ENCODE data around the gene WDR27. TPM values are rescaled to one million over a fixed set of nuclear protein-coding genes. Genes with fewer than 3 reads are reported as not detected.
"Not testable (repeated sequence)": the region's sequence is repeated elsewhere in the genome, so short reads cannot be mapped to it uniquely, and the experiment has no call there.

WDR27 gene
- total RNA-seq, 2 experiments from 2014 or later = 22.9 to 25.3 TPM

DNA sequence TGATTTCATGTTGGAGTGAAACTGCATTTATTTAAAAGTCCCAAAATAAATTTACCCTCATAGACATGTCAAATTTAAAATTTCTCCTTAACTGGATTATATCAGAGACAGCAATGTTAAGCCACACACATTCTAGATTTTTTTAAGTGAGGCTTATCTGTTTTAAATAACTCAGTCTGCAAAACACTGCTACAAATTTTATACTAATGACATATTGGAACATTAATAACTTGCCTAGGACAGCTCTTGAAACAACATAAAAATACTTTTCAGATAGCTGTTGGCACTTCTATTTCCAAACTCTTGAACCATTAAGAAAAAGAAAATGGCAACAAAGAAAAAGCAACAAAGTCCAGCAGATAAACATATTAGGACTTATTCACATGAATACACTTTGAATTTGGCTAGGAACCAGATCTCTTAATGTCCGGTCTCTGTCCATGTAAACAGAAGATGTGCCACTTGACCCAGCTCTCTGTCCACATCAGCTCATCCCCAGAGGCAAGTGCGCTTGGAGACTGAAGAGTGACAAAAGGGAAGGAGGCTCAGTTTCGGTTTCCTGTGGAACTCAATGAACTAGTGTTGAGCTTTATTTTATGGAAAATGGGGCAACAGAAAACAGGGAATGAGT, 228.9 kb downstream of the WDR27 start:
- DNase-seq (no peak), ATAC-seq (no peak)
- Mint-ChIP-seq H3K4me3 (no peak overlapping the region), H3K27ac (no peak overlapping the region), H3K4me1 (ENCODE audit: low read depth) (no peaks in the 10 kb centered on the region), H3K27me3 (ENCODE audit: low read depth) (no peaks in the 10 kb centered on the region), H3K9me3 (ENCODE audit: insufficient read depth) (peaks cover 26% of the 10 kb centered on the region), H3K36me3 (ENCODE audit: low read depth) (peaks cover 2% of the 10 kb centered on the region)
- CTCF ChIA-PET = interaction anchor here (1.1 kb wide), 1 partner anchor 35 kb away, joined by 3 read pairs; no protein-coding TSS in a partner anchor
- POLR2A ChIA-PET = no interaction called here

DNA sequence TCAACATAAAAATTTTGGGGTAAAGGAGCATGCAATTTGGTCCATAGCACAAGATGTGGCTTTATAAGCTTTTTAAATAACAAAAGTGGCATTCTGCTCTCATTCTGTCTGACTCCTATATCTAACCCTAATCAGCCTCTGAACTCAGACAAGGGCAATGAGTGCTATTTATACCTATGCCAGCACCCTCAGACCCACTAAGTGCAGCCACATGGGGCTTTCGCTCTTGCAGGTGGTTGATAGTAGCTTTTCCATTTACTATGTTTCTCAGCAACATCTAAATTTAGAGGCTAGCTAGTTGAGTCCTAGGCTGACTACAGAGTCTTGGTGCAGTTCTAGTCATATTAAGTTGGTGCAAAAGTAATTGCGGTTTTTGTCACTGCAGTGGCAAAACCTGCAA, 231.0 kb downstream of the WDR27 start:
- Mint-ChIP-seq H3K4me1 (ENCODE audit: low read depth) (no peaks in the 10 kb centered on the region), H3K27ac (no peak overlapping the region), H3K4me3 (no peak overlapping the region), H3K9me3 (ENCODE audit: insufficient read depth) (peaks cover 31% of the 10 kb centered on the region), H3K27me3 (ENCODE audit: low read depth) (no peaks in the 10 kb centered on the region), H3K36me3 (ENCODE audit: low read depth) (peaks cover 2% of the 10 kb centered on the region)
- no peak for ATAC-seq
- ChIA-PET CTCF (no interaction called here), POLR2A (no interaction called here)
- no peak for DNase-seq

GRCh38 chr6:169469028-169469427, 232.8 kb downstream of the WDR27 start:
- H3K4me3 Mint-ChIP-seq = no peak overlapping the region
- ChIA-PET CTCF (no interaction called here), POLR2A (no interaction called here)
- H3K27ac Mint-ChIP-seq = no peak overlapping the region
- no peak for ATAC-seq
- H3K36me3 Mint-ChIP-seq (ENCODE audit: low read depth) = no peaks in the 10 kb centered on the region
- peaks cover 3% of the 10 kb centered on the region for H3K27me3 Mint-ChIP-seq (ENCODE audit: low read depth)
- H3K4me1 Mint-ChIP-seq (ENCODE audit: low read depth) = no peaks in the 10 kb centered on the region
- DNase-seq = no peak
- peaks cover 27% of the 10 kb centered on the region for H3K9me3 Mint-ChIP-seq (ENCODE audit: insufficient read depth)

DNA sequence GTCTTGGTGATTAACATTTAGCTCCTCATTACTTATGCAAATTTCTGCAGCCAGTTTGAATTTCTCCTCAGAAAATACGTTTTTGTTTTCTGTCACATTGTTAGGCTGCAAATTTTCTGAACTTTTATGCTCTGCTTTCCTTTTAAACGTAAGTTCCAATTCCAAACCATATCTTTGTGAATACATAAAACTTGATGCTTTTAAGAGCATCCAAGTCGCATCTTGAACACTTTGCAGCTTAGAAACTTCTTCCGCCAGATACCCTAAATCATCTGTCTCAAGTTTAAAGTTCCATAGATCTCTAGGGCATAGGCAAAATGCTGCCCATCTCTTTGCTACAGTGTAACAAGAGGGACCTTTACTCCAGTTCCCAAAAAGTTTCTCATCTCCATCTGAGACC, 234.1 kb downstream of the WDR27 start:
- H3K4me1 Mint-ChIP-seq (ENCODE audit: low read depth); POLR2A ChIA-PET; H3K27ac Mint-ChIP-seq; H3K27me3 Mint-ChIP-seq (ENCODE audit: low read depth); H3K36me3 Mint-ChIP-seq (ENCODE audit: low read depth); ATAC-seq; H3K4me3 Mint-ChIP-seq; DNase-seq; CTCF ChIA-PET: not testable (repeated sequence)
- peaks cover 20% of the 10 kb centered on the region for H3K9me3 Mint-ChIP-seq (ENCODE audit: insufficient read depth)

- not testable (repeated sequence) for H3K36me3 Mint-ChIP-seq (ENCODE audit: low read depth)
These were observed 235.6 kb downstream of the WDR27 start for GRCh38 chr6:169466256-169466655.

GRCh38 chr6:169457762-169458161, 244.1 kb downstream of the WDR27 start:
- no peaks in the 10 kb centered on the region for H3K27me3 Mint-ChIP-seq (ENCODE audit: low read depth)
- H3K9me3 Mint-ChIP-seq (ENCODE audit: insufficient read depth) = no peaks in the 10 kb centered on the region
- no peak overlapping the region for H3K4me3 Mint-ChIP-seq
- DNase-seq (no peak), ATAC-seq (no peak)
- ChIA-PET POLR2A (no interaction called here), CTCF (no interaction called here)
- no peak overlapping the region for H3K27ac Mint-ChIP-seq
- H3K4me1 Mint-ChIP-seq (ENCODE audit: low read depth) = no peaks in the 10 kb centered on the region
- no peaks in the 10 kb centered on the region for H3K36me3 Mint-ChIP-seq (ENCODE audit: low read depth)

More at GRCh38 chr6:169466256-169466655, 235.6 kb downstream of the WDR27 start:
- H3K9me3 Mint-ChIP-seq (ENCODE audit: insufficient read depth) = peaks cover 20% of the 10 kb centered on the region
- ATAC-seq; H3K27ac Mint-ChIP-seq; H3K4me3 Mint-ChIP-seq; H3K4me1 Mint-ChIP-seq (ENCODE audit: low read depth); CTCF ChIA-PET; POLR2A ChIA-PET; DNase-seq; H3K27me3 Mint-ChIP-seq (ENCODE audit: low read depth): not testable (repeated sequence)

DNA sequence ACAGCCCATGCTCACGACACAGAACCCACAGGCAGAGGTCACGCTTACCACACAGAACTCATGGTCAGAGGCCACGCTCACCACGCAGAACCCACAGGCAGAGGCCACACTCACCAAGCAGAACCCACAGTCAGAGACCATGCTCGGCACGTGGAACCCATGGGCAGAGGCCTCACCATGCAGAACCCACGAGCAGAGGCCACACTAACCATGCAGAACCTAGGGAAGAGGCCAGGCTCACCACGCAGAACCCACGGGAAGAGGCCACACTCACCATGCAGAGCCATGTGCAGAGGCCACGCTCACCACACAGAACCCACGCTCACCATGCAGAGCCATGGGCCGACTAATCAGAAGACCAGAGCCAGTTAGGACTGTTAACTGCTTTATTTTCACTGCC, 245.0 kb downstream of the WDR27 start:
- ChIA-PET POLR2A (no interaction called here), CTCF (no interaction called here)
- H3K4me1 Mint-ChIP-seq (ENCODE audit: low read depth) = no peaks in the 10 kb centered on the region

GRCh38 chr6:169455470-169455869, 246.4 kb downstream of the WDR27 start:
- H3K36me3 Mint-ChIP-seq (ENCODE audit: low read depth) = no peaks in the 10 kb centered on the region
- CTCF ChIA-PET = no interaction called here
- DNase-seq = no peak
- ATAC-seq = no peak
- H3K9me3 Mint-ChIP-seq (ENCODE audit: insufficient read depth) = no peaks in the 10 kb centered on the region
- H3K27me3 Mint-ChIP-seq (ENCODE audit: low read depth) = no peaks in the 10 kb centered on the region
- H3K4me3 Mint-ChIP-seq = no peak overlapping the region
- POLR2A ChIA-PET = no interaction called here
- H3K4me1 Mint-ChIP-seq (ENCODE audit: low read depth) = no peaks in the 10 kb centered on the region
- H3K27ac Mint-ChIP-seq = no peak overlapping the region

More for the DNA sequence above, 245.0 kb downstream of the WDR27 start:
- DNase-seq (no peak), ATAC-seq (no peak)
- Mint-ChIP-seq H3K4me3 (no peak overlapping the region), H3K36me3 (ENCODE audit: low read depth) (no peaks in the 10 kb centered on the region), H3K27ac (no peak overlapping the region), H3K27me3 (ENCODE audit: low read depth) (no peaks in the 10 kb centered on the region), H3K9me3 (ENCODE audit: insufficient read depth) (no peaks in the 10 kb centered on the region)

DNA sequence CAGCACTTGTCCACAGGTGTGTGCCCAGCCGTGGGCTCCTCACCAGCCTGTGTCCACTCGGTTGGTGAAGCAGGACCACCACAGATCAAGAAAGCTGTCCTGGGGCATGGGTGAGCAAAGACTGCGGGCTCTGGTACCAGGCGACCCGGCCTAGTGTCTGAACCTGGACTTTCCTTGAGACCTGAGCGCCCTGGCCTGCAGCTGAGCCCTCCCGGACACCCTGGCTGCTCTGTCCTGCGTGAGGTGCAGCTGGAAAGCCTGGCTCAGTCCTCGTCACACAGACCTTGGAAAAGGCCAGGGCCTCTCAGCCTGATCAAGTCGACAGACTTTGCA, 247.0 kb downstream of the WDR27 start:
- no peaks in the 10 kb centered on the region for H3K9me3 Mint-ChIP-seq (ENCODE audit: insufficient read depth)
- ATAC-seq = no peak

GRCh38 chr6:169454204-169454871, 247.5 kb downstream of the WDR27 start:
- H3K27me3 Mint-ChIP-seq (ENCODE audit: low read depth) = no peaks in the 10 kb centered on the region
- no peak for ATAC-seq
- no peaks in the 10 kb centered on the region for H3K36me3 Mint-ChIP-seq (ENCODE audit: low read depth)
- no peak for DNase-seq
- POLR2A ChIA-PET = no interaction called here
- H3K4me1 Mint-ChIP-seq (ENCODE audit: low read depth) = no peaks in the 10 kb centered on the region
- CTCF ChIA-PET = no interaction called here
- H3K9me3 Mint-ChIP-seq (ENCODE audit: insufficient read depth) = no peaks in the 10 kb centered on the region
- no peak overlapping the region for H3K4me3 Mint-ChIP-seq
- no peak overlapping the region for H3K27ac Mint-ChIP-seq

More for the DNA sequence above, 247.0 kb downstream of the WDR27 start:
- H3K27me3 Mint-ChIP-seq (ENCODE audit: low read depth) = no peaks in the 10 kb centered on the region
- no peaks in the 10 kb centered on the region for H3K36me3 Mint-ChIP-seq (ENCODE audit: low read depth)
- H3K4me3 Mint-ChIP-seq = no peak overlapping the region
- H3K27ac Mint-ChIP-seq = no peak overlapping the region
- ChIA-PET CTCF (no interaction called here), POLR2A (no interaction called here)
- H3K4me1 Mint-ChIP-seq (ENCODE audit: low read depth) = no peaks in the 10 kb centered on the region
- DNase-seq = no peak

DNA sequence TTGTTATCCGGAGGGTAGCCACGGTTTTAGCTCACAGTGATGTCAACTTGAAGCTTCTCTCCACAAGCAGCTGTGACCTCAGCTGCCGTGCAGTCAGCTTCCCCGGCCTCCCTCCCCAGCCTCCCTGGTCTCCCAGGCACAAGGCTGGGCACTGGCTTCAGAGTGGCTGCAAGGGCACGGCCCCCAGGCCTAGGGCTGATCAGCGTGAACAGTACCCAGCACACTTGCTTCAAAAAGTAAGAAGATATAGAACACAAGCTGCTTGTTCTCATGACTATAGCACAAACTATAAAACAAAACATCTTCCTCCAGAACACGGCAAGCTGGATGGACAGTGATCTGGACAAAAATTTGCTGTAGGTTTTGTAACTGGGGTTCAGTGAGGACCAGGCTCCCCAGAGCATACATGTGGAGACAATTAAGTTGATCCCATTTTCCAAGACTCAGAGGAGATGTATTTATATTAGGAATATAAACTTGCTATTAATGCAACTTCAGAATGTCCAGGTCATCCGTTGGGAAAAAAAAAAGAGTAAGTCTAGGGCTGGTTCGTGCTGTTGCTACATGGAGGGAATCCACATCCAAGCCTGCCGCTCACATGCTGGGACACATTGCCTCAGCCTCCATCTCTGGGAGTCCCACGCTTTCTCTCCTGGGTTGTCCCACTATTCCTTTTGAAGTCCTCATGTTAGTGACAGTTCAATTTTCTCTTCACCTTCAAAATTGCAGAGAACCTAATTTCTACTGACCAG, 248.8 kb downstream of the WDR27 start:
- no peaks in the 10 kb centered on the region for H3K9me3 Mint-ChIP-seq (ENCODE audit: insufficient read depth)
- no peak for DNase-seq
- H3K27me3 Mint-ChIP-seq (ENCODE audit: low read depth) = no peaks in the 10 kb centered on the region
- ChIA-PET POLR2A (no interaction called here), CTCF (no interaction called here)
- H3K36me3 Mint-ChIP-seq (ENCODE audit: low read depth) = no peaks in the 10 kb centered on the region
- no peak overlapping the region for H3K4me3 Mint-ChIP-seq
- no peak for ATAC-seq
- H3K27ac Mint-ChIP-seq = no peak overlapping the region
- H3K4me1 Mint-ChIP-seq (ENCODE audit: low read depth) = no peaks in the 10 kb centered on the region

- no peaks in the 10 kb centered on the region for H3K9me3 Mint-ChIP-seq (ENCODE audit: insufficient read depth)
- no peaks in the 10 kb centered on the region for H3K27me3 Mint-ChIP-seq (ENCODE audit: low read depth)
- no peaks in the 10 kb centered on the region for H3K36me3 Mint-ChIP-seq (ENCODE audit: low read depth)
- H3K4me1 Mint-ChIP-seq (ENCODE audit: low read depth) = no peaks in the 10 kb centered on the region
- POLR2A ChIA-PET = no interaction called here
- no peak for ATAC-seq
- no peak for DNase-seq
- H3K4me3 Mint-ChIP-seq = no peak overlapping the region
- no peak overlapping the region for H3K27ac Mint-ChIP-seq
- CTCF ChIA-PET = no interaction called here
These were observed 249.5 kb downstream of the WDR27 start for GRCh38 chr6:169452117-169452868.
